22Rv1 (cell line): Measurements from ENCODE around the gene RNF111.

Experiments
- ZFX ChIP-seq: fragments of 450-650 bp; IDR thresholded peaks from 2 replicates; pipeline ENCODE4 v1.6.1; 2017; ENCODE audit warnings: antibody characterized with exemption, borderline replicate concordance
- TF ChIP-seq, protein P1 (sequence below): fragments of 450-650 bp; IDR thresholded peaks from 2 replicates; pipeline ENCODE4 v1.5.1; 2017; ENCODE audit warnings: mild to moderate bottlenecking

DNA sequence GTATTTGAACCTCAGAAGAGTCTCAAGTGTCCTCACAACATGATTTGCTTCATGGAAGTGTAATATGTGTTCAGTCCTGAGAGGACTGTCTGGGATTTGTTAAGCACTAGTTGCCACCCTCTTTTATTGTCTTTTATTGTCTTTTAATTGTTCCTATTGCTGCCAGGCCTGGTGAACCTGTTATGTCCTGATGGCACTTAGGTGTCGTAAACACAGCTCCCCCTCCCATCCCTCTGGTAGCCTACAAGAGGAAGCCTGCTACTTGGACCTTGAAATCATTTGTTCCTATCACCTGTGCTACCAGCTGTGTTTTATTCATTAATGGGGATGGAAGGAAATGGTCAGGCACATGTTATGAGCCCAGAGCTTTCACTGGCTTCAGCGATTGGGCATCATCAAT lies 136.8 kb downstream of the RNF111 start:
- TF ChIP-seq, protein P1, sequence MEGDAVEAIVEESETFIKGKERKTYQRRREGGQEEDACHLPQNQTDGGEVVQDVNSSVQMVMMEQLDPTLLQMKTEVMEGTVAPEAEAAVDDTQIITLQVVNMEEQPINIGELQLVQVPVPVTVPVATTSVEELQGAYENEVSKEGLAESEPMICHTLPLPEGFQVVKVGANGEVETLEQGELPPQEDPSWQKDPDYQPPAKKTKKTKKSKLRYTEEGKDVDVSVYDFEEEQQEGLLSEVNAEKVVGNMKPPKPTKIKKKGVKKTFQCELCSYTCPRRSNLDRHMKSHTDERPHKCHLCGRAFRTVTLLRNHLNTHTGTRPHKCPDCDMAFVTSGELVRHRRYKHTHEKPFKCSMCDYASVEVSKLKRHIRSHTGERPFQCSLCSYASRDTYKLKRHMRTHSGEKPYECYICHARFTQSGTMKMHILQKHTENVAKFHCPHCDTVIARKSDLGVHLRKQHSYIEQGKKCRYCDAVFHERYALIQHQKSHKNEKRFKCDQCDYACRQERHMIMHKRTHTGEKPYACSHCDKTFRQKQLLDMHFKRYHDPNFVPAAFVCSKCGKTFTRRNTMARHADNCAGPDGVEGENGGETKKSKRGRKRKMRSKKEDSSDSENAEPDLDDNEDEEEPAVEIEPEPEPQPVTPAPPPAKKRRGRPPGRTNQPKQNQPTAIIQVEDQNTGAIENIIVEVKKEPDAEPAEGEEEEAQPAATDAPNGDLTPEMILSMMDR = no peak
- no peak for TF ChIP-seq ZFX
